Vagina (tissue), 2 donors: Measurements from ENCODE around the gene SLC22A14.

Experiments used
- CTCF ChIP-seq, 3 experiments: fragments of 450-650 bp in 2 of 3; fragments of 200-600 bp in 1 of 3; sonication (generic) in 1 of 3; IDR thresholded peaks; one replicate each; pipeline ENCODE4 v1.5.1; 2017 to 2019; ENCODE audit warnings: antibody characterized with exemption in 3 of 3, mild to moderate bottlenecking in 2 of 3, moderate library complexity in 2 of 3
- POLR2A ChIP-seq, 2 donors: fragments of 450-650 bp; IDR thresholded peaks; one replicate each; pipeline ENCODE4 v1.6.1; 2017; ENCODE audit warnings: antibody characterized with exemption in 2 of 2, mild to moderate bottlenecking in 2 of 2, moderate library complexity in 2 of 2

DNA sequence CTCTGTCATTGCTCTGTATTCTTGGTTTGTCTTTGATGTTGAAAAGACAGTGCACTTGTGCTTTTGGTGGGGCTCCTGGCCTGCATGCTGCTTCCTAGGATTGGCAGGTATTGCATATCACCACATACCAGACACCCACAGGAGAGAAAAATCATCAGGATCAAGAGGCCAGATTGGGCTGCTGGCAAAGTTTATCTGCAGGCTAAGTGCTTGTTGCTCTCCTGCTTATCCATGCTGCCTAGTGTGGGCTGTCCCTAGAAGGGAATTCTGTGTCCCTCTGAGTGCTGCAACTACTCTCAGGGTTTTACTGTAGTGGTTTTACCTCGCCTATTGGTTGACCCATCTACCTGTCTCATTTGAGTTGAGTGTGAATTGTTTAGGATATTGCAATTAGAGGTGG lies 17.3 kb upstream of the SLC22A14 start:
- TF ChIP-seq CTCF (IDR thresholded peaks at IDR 0.05) (no peak), POLR2A (IDR thresholded peaks at IDR 0.05) (no peak)
